MM.1S (cell line): Measurements from ENCODE around the gene TTC34.

ENCODE experiments used
- EZH2 ChIP-seq: fragments of 300-600 bp; sonication (generic); optimal IDR thresholded peaks from 2 replicates; pipeline ENCODE3; 2017; ENCODE audit warnings: low read depth, mild to moderate bottlenecking, antibody characterized with exemption, low read length, mixed read lengths
- TF ChIP-seq, protein P1 (sequence below): fragments of 300-600 bp; sonication (generic); IDR thresholded peaks from 2 replicates; pipeline ENCODE4 v1.5.1; 2016; ENCODE audit warnings: antibody characterized with exemption, low read length, mixed read lengths

DNA sequence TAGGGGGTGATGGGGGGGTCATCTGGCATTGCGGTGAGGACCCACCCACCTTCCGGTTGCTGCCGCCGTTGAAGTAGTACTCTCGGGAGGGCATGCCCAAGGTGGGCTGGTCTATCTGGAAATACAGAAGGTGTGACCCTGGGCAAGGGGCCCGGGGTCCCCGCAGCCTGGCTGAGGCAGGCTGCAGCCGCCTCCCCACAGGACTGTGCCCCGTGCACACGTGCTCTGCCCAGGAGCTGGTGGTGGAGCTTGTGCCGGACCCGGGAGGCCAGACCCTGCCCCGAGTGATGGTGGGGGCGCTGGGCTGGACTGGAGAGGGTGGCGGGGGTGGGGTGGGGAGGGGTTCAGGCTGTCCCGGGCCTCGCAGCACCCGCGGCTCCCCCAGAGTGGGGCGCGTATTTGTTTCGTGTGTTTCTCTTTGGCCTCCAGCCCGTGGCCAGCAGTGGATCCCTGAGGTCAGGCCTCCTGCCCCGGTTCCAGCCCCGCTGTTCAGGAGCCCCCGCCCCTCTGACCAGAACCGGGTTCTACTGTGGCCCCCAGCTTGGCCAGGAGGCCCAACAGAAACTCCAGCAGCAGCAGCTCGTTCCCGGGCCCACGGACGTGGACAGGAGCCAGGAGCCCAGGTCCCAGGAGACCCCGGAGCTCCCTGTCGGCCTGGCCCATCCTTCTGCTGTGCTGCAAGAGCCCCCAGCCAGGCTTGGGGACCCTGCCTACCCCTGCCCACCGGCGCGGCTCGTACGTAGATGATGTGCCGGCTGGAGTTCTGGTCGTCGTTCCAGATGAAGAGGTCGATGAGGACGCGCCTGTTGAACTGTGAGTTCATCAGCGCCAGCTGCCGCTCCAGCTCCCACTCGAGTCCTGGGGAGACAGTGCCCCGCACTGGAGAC, 195.7 kb downstream of the TTC34 start:
- TF ChIP-seq, protein P1, sequence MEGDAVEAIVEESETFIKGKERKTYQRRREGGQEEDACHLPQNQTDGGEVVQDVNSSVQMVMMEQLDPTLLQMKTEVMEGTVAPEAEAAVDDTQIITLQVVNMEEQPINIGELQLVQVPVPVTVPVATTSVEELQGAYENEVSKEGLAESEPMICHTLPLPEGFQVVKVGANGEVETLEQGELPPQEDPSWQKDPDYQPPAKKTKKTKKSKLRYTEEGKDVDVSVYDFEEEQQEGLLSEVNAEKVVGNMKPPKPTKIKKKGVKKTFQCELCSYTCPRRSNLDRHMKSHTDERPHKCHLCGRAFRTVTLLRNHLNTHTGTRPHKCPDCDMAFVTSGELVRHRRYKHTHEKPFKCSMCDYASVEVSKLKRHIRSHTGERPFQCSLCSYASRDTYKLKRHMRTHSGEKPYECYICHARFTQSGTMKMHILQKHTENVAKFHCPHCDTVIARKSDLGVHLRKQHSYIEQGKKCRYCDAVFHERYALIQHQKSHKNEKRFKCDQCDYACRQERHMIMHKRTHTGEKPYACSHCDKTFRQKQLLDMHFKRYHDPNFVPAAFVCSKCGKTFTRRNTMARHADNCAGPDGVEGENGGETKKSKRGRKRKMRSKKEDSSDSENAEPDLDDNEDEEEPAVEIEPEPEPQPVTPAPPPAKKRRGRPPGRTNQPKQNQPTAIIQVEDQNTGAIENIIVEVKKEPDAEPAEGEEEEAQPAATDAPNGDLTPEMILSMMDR = no peak
- no peak for TF ChIP-seq EZH2
